C4-2B (cell line): ENCODE results near the gene EEPD1.

Experiments
- ZFX ChIP-seq: fragments of 450-650 bp; IDR thresholded peaks from 2 replicates; pipeline ENCODE4 v1.6.1; 2017
- TF ChIP-seq, protein P1 (sequence below): fragments of 450-650 bp; conservative IDR thresholded peaks from 2 replicates; pipeline ENCODE4 v1.5.1; 2017; ENCODE audit warnings: mild to moderate bottlenecking

- TF ChIP-seq, protein P1, sequence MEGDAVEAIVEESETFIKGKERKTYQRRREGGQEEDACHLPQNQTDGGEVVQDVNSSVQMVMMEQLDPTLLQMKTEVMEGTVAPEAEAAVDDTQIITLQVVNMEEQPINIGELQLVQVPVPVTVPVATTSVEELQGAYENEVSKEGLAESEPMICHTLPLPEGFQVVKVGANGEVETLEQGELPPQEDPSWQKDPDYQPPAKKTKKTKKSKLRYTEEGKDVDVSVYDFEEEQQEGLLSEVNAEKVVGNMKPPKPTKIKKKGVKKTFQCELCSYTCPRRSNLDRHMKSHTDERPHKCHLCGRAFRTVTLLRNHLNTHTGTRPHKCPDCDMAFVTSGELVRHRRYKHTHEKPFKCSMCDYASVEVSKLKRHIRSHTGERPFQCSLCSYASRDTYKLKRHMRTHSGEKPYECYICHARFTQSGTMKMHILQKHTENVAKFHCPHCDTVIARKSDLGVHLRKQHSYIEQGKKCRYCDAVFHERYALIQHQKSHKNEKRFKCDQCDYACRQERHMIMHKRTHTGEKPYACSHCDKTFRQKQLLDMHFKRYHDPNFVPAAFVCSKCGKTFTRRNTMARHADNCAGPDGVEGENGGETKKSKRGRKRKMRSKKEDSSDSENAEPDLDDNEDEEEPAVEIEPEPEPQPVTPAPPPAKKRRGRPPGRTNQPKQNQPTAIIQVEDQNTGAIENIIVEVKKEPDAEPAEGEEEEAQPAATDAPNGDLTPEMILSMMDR, result no peak
- TF ChIP-seq ZFX, result no peak
Measured at GRCh38 chr7:36214608-36215456, 61.8 kb downstream of the EEPD1 start.
